Measurements from ENCODE around the gene ANGPTL3. TPM values are rescaled to one million over a fixed set of nuclear protein-coding genes. Genes with fewer than 3 reads are reported as not detected.
"Not testable (repeated sequence)": the region's sequence is repeated elsewhere in the genome, so short reads cannot be mapped to it uniquely, and the experiment has no call there.

The ANGPTL3 gene, protein sequence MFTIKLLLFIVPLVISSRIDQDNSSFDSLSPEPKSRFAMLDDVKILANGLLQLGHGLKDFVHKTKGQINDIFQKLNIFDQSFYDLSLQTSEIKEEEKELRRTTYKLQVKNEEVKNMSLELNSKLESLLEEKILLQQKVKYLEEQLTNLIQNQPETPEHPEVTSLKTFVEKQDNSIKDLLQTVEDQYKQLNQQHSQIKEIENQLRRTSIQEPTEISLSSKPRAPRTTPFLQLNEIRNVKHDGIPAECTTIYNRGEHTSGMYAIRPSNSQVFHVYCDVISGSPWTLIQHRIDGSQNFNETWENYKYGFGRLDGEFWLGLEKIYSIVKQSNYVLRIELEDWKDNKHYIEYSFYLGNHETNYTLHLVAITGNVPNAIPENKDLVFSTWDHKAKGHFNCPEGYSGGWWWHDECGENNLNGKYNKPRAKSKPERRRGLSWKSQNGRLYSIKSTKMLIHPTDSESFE
- total RNA-seq: not detected

GRCh38 chr1:62597281-62597680 lies at the start of gene ANGPTL3:
TSS of gene ANGPTL3 (plus strand) at chr1:62597520. CDS start at chr1:62597567, 47 bp downstream.
- no peak within 1 kb of the TSS for H3K27ac Mint-ChIP-seq
- no peaks in the 10 kb centered on the region for H3K9me3 Mint-ChIP-seq
- DNase-seq (ENCODE audit: low spot score in 2 of 2) (no peak), ATAC-seq (no peak)
- H3K36me3 Mint-ChIP-seq: no peaks in the 10 kb centered on the region

DNA sequence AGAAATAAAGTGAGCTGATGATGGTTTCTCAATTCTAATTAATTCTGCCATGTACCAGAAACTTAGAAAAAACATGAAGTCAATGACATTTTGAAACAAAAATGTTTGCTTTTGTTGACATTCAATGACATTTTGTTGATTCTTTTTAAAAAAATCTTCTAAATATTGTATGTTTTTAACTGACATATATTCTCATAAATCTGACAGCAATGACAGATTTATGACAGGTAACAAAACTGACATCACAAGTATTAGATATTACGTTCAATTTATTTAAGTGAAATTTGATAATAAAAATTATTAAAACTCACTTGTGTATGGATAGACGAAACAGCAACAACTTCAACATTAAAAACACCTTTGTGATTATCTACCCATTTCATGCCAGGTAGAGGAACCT lies 36.0 kb upstream of the ANGPTL3 start:
- no peaks in the 10 kb centered on the region for H3K9me3 Mint-ChIP-seq

DNA sequence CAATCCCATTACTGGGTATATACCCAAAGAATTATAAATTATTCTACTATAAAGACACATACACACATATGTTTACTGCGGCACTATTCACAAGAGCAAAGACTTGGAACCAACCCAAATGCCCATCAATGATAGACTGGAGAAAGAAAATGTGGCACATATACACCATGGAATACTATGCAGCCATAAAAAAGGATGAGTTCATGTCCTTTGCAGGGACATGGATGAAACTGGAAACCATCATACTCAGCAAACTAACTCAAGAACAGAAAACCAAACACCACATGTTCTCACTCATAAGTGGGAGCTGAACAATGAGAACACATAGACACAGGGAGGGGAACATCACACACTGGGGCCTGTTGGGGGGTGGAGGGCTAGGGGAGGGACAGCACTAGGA lies 30.1 kb upstream of the ANGPTL3 start:
- not testable (repeated sequence) for DNase-seq (ENCODE audit: low spot score in 2 of 2)

More for the DNA sequence above, 36.0 kb upstream of the ANGPTL3 start:
- Mint-ChIP-seq H3K36me3 (no peaks in the 10 kb centered on the region), H3K27ac (no peak overlapping the region)
- no peak for DNase-seq (ENCODE audit: low spot score in 2 of 2)
- no peak for ATAC-seq

GRCh38 chr1:62567926-62568325 lies 29.4 kb upstream of the ANGPTL3 start:
- H3K27ac Mint-ChIP-seq; DNase-seq (ENCODE audit: low spot score in 2 of 2); ATAC-seq: not testable (repeated sequence)
- peaks cover 11 to 15% of the 10 kb centered on the region in 2 donors for H3K9me3 Mint-ChIP-seq
- peaks cover 11 to 19% of the 10 kb centered on the region in 2 donors for H3K36me3 Mint-ChIP-seq

More for the DNA sequence above, 30.1 kb upstream of the ANGPTL3 start:
- peaks cover 11 to 15% of the 10 kb centered on the region in 2 donors for H3K9me3 Mint-ChIP-seq
- not testable (repeated sequence) for H3K27ac Mint-ChIP-seq, ATAC-seq
- peaks cover 11 to 19% of the 10 kb centered on the region in 2 donors for H3K36me3 Mint-ChIP-seq

- DNase-seq (ENCODE audit: low spot score in 2 of 2); ATAC-seq; H3K27ac Mint-ChIP-seq: not testable (repeated sequence)
- Mint-ChIP-seq H3K36me3 (peaks cover 11 to 24% of the 10 kb centered on the region in 2 donors), H3K9me3 (peaks cover 11 to 15% of the 10 kb centered on the region in 2 donors)
Measured at GRCh38 chr1:62571517-62571916, 25.8 kb upstream of the ANGPTL3 start.

- no peak for DNase-seq (ENCODE audit: low spot score in 2 of 2)
- H3K36me3 Mint-ChIP-seq: peaks cover 11 to 24% of the 10 kb centered on the region in 2 donors
- H3K27ac Mint-ChIP-seq: peak overlapping the region in 1 of 2 donors; percentile 33
- no peak for ATAC-seq
- H3K9me3 Mint-ChIP-seq: peaks cover 11 to 15% of the 10 kb centered on the region in 2 donors
Measured at GRCh38 chr1:62572476-62572875, 24.8 kb upstream of the ANGPTL3 start.

GRCh38 chr1:62573675-62574074 lies 23.6 kb upstream of the ANGPTL3 start:
- ATAC-seq (no peak), DNase-seq (ENCODE audit: low spot score in 2 of 2) (no peak)
- H3K36me3 Mint-ChIP-seq: peaks cover 6 to 15% of the 10 kb centered on the region in 2 donors
- no peak overlapping the region for H3K27ac Mint-ChIP-seq
- H3K9me3 Mint-ChIP-seq: peaks cover 4 to 10% of the 10 kb centered on the region in 2 donors

DNA sequence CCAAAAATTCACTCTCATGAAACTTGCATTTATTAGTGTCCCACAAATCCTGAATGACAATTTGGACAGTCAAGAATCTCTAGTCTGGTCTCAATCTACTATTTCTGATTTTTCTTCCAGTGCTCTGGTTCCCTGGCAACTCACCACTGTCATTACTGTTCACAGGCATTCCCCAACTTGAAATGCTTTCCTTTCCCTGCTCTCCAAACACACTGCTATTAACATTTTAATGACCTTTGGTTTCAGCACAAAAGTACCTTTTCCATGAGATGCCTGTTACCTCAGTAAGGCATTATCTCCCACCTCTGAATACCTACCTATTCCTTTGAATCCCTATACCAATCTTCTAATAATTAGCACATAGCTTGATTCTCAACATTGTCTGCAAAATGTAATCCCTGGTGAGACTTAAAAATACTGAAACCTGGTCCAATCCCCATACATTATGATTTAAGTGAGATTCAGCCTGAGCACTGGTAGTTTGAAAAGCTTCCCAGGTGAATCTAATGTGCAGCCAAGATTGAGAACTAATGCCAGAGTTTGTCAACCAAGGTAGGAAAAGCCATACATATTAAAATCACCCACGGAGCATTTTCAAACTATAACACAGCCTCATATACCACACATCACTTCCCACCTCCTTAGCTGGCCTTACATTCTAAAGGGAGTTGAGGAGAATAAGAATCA lies 11.7 kb upstream of the ANGPTL3 start:
- Mint-ChIP-seq H3K9me3 (no peaks in the 10 kb centered on the region), H3K27ac (no peak overlapping the region), H3K36me3 (no peaks in the 10 kb centered on the region)
- ATAC-seq: no peak
- no peak for DNase-seq (ENCODE audit: low spot score in 2 of 2)

GRCh38 chr1:62588000-62588399 lies 9.3 kb upstream of the ANGPTL3 start:
- no peaks in the 10 kb centered on the region for H3K9me3 Mint-ChIP-seq
- DNase-seq (ENCODE audit: low spot score in 2 of 2) (no peak), ATAC-seq (no peak)
- H3K27ac Mint-ChIP-seq: no peak overlapping the region
- no peaks in the 10 kb centered on the region for H3K36me3 Mint-ChIP-seq

DNA sequence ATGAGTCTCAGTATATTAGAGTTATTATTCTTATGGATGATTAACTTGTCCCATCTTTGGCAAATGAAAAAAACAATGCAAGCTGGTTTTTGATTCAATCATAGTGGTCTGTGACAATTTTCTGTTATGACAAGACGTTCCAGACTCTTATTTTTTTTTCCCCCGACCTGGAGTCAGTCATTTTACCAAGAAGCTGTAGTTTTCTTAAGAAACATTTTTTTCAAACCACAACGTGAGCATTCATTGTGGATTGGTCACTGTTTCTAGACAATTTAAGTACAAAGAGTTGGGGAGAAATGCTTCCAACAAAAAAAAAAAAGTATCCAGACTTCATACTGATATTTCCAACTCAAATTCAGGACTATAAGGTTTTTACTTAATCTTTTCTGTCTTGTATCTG lies 8.0 kb upstream of the ANGPTL3 start:
- Mint-ChIP-seq H3K27ac (no peak overlapping the region), H3K36me3 (no peaks in the 10 kb centered on the region), H3K9me3 (no peaks in the 10 kb centered on the region)
- ATAC-seq (no peak), DNase-seq (ENCODE audit: low spot score in 2 of 2) (no peak)

DNA sequence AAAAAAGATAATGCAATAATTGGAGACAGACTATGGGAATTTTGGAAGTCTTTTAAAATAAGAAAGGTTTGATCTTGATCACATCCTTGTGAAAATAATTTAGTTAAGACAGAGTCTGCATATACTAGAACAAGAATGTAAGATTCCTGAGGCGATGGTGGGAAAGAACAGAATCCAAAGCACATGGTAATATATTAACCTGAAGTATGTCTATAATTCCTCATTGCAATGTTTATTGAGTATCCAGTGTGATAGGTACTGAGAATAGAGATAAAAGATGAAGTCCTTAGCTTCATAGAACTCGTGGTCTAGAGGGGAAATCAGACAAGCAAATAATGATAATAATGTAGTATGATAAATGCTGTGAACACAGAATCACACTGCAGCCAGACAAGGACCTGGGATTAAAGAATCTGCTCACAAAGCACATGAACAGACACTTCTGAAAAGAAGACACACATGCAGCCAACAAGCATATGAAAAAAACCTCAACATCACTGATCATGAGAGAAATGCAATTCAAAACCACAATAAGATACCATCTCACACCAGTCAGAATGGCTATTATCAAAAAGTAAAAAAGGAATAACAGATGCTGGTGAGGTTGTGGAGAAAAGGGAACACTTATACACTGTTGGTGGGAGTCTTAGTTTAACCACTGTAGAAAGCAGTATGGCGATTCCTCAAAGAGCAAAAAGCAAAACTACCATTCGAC lies 6.9 kb upstream of the ANGPTL3 start:
- no peak for ATAC-seq
- Mint-ChIP-seq H3K36me3 (no peaks in the 10 kb centered on the region), H3K27ac (no peak overlapping the region), H3K9me3 (no peaks in the 10 kb centered on the region)
- no peak for DNase-seq (ENCODE audit: low spot score in 2 of 2)

DNA sequence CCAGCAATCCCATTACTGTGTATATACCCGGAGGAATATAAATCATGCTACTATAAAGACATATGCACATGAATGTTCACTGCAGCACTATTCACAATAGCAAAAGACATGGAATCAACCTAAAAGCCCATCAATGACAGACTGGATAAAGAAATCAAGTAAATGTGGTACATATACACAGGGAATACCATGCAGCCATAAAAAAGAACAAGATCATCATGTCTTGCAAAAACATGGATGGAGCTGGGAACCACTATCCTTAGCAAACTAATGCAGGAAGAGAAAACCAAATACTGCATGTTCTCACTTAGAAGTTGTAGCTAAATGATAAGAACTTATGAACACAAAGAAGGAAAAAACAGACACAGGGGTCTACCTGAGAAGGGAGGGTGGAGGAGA lies 6.4 kb upstream of the ANGPTL3 start:
- Mint-ChIP-seq H3K9me3 (no peaks in the 10 kb centered on the region), H3K36me3 (no peaks in the 10 kb centered on the region)
- no peak for DNase-seq (ENCODE audit: low spot score in 2 of 2)

GRCh38 chr1:62593825-62594394 lies 3.4 kb upstream of the ANGPTL3 start:
- ATAC-seq (no peak), DNase-seq (ENCODE audit: low spot score in 2 of 2) (no peak)
- Mint-ChIP-seq H3K36me3 (no peaks in the 10 kb centered on the region), H3K27ac (no peak overlapping the region), H3K9me3 (no peaks in the 10 kb centered on the region)

More for the DNA sequence above, 6.4 kb upstream of the ANGPTL3 start:
- ATAC-seq: no peak
- H3K27ac Mint-ChIP-seq: no peak overlapping the region

- H3K9me3 Mint-ChIP-seq: no peaks in the 10 kb centered on the region
- DNase-seq (ENCODE audit: low spot score in 2 of 2) (no peak), ATAC-seq (no peak)
- H3K36me3 Mint-ChIP-seq: no peaks in the 10 kb centered on the region
- no peak overlapping the region for H3K27ac Mint-ChIP-seq
Measured at GRCh38 chr1:62595647-62596046, 1.7 kb upstream of the ANGPTL3 start.

DNA sequence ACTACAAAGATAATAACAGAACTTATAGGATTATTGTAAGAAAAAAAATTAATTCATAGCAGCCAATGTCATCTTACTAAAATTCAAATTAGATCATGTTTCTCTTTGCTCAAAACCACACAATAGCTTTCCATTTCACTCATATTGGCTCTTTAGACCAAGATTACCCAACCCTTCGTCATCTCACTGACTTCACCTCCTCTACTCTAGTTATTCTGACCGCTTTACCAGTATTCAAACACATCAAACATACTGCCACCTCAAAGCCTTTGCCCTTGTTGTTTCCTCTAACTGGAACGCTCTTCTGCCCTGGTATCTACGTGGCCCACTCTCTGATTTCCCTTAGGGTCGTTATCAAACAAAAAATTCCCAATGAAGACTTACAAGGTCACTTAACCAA lies 1.7 kb downstream of the ANGPTL3 start:
- Mint-ChIP-seq H3K36me3 (no peaks in the 10 kb centered on the region), H3K9me3 (no peaks in the 10 kb centered on the region), H3K27ac (no peak overlapping the region)
- no peak for DNase-seq (ENCODE audit: low spot score in 2 of 2)
- peak in 1 of 2 donors; percentile 69 for ATAC-seq

DNA sequence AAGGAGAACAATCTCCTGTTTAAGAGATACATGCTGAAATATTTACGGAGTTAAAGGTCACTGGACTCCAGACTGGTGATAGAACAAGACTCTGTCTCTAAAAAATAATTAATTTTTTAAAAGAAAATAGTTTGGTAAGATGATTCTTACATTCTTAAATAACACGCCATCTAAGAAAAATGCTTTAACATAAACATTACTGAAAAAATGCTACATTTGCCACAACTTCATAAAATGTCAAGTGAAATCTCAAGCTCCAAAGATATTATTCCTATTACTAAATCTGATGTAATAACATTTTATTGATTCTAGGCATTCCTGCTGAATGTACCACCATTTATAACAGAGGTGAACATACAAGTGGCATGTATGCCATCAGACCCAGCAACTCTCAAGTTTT lies 4.1 kb downstream of the ANGPTL3 start:
- Mint-ChIP-seq H3K36me3 (no peaks in the 10 kb centered on the region), H3K9me3 (no peaks in the 10 kb centered on the region), H3K27ac (no peak overlapping the region)
- ATAC-seq: no peak
- DNase-seq (ENCODE audit: low spot score in 2 of 2): no peak
